ENCODE results near the gene TEX30.

DNA sequence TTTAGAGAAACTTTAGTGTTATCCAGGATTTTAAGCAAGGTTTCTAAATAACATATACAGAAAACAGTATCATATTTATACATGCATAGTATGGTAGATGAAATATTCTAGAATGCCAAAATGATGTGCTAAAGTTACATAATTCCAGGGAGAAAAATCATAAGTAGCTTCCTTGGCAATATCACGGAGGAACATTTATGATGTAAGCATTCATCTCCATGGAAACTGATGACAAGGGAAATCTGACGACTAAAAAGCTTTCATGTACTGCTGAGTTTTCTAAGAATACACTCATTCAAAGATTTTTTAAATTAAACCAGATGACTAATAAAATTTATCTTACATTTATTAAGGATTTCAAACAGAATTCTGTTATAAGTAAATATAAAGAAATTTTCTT lies 4.7 kb downstream of the TEX30 start:
- no peak for TF ChIP-seq POLR2A (IDR thresholded peaks at IDR 0.05; ENCODE audit: low read length)
- no peak for TF ChIP-seq GATA1 (IDR thresholded peaks at IDR 0.05; ENCODE audit: low read depth, low read length)
